Caco-2 (cell line): ENCODE measurements around the gene KLF15. TPM values are rescaled to one million over a fixed set of nuclear protein-coding genes. Genes with fewer than 3 reads are reported as not detected.

ENCODE experiments used
- Bru-seq: library from RNA; stranded (reverse); fragments of 400-500 nt; gene quantifications from one replicate; lab custom pipeline; 2021; lab: Mats Ljungman, UMichigan
- BruChase-seq, 2 experiments: library from RNA; stranded (reverse); fragments of 400-500 nt; gene quantifications; one replicate each; lab custom pipeline; 2021; lab: Mats Ljungman, UMichigan
- BruUV-seq: library from RNA; stranded (reverse); fragments of 400-500 nt; replicated peaks from 2 replicates; lab custom pipeline; 2021; lab: Mats Ljungman, UMichigan
- CTCF ChIA-PET: fragments of 300-600 bp; sonication (Branson Sonifier 250); formaldehyde crosslinking; loops from one replicate; lab custom pipeline; 2022; ENCODE audit warnings: antibody characterized with exemption; lab: Charles Lee
- POLR2A ChIA-PET: fragments of 300-600 bp; sonication (Branson Sonifier 250); formaldehyde crosslinking; loops from one replicate; lab custom pipeline; 2022; ENCODE audit warnings: antibody characterized with exemption; lab: Charles Lee
- DNase-seq, 2 experiments: peaks; one replicate each; pipeline versions ENCODE4 v3.0.0 to v3.0.0-alpha.2; 2020 to 2022
- H3K27me3 ChIP-seq: replicated peaks from 2 replicates; pipeline ENCODE4 v1.6.0; 2011; ENCODE audit warnings: low read length; ENCODE audit not compliant: control insufficient read depth, insufficient read depth
- H3K36me3 ChIP-seq: 2 replicates; pipeline ENCODE4 v1.5.1; 2011; ENCODE audit warnings: low read length; ENCODE audit not compliant: control insufficient read depth, insufficient read depth
- H3K4me1 ChIP-seq: fragments of 250-450 bp; sonication (Bioruptor Pico); 2 replicates; pipeline ENCODE4 v1.5.1; 2020; ENCODE audit warnings: mild to moderate bottlenecking
- H3K4me3 ChIP-seq: 2 replicates; pipeline ENCODE4 v1.5.1; 2011; ENCODE audit warnings: low read depth, mild to moderate bottlenecking, control low read depth, low read length
- H3K9me3 ChIP-seq: fragments of 250-450 bp; sonication (Bioruptor Pico); 2 replicates; pipeline ENCODE4 v1.5.1; 2020; ENCODE audit warnings: mild to moderate bottlenecking, moderate library complexity
- H3K27ac Mint-ChIP-seq: one replicate; pipeline ENCODE4 v1.8.0; 2022; ENCODE audit warnings: mixed read lengths; ENCODE audit not compliant: unreplicated experiment
- H3K27me3 Mint-ChIP-seq: one replicate; pipeline ENCODE4 v1.8.0; 2022; ENCODE audit warnings: mixed read lengths; ENCODE audit not compliant: insufficient read depth, unreplicated experiment
- H3K36me3 Mint-ChIP-seq: one replicate; pipeline ENCODE4 v1.8.0; 2022; ENCODE audit warnings: mild to moderate bottlenecking, mixed read lengths; ENCODE audit not compliant: insufficient read depth, unreplicated experiment
- H3K4me1 Mint-ChIP-seq: one replicate; pipeline ENCODE4 v1.8.0; 2022; ENCODE audit warnings: low read depth, mixed read lengths; ENCODE audit not compliant: unreplicated experiment
- H3K4me3 Mint-ChIP-seq: one replicate; pipeline ENCODE4 v1.8.0; 2022; ENCODE audit warnings: mild to moderate bottlenecking, moderate library complexity, mixed read lengths; ENCODE audit not compliant: unreplicated experiment
- H3K9me3 Mint-ChIP-seq: one replicate; pipeline ENCODE4 v1.8.0; 2022; ENCODE audit warnings: mixed read lengths; ENCODE audit not compliant: unreplicated experiment
- CTCF ChIP-seq, 2 experiments: fragments of 200-600 bp in 1 of 2; IDR thresholded peaks; 1 replicate in 1 of 2; 2 replicates in 1 of 2; pipeline versions ENCODE4 v1.5.1 to v1.8.0; 2011 to 2022; ENCODE audit warnings: antibody characterized with exemption in 1 of 2, control low read depth in 1 of 2, inconsistent platforms in 1 of 2, low read depth in 1 of 2, low read length in 1 of 2, mild to moderate bottlenecking in 1 of 2, moderate library complexity in 1 of 2; ENCODE audit not compliant: insufficient read depth in 1 of 2, severe bottlenecking in 1 of 2, unreplicated experiment in 1 of 2
- intact Hi-C: fragments of 100-400 bp; cut with micrococcal nuclease; formaldehyde crosslinking; loops from one replicate; pipeline ENCODE4 v1.10.0; 2022; ENCODE audit not compliant: unreplicated experiment
- long read RNA-seq: library from polyadenylated mRNA; stranded (forward); transcript quantifications from one replicate; pipeline ENCODE4 v2.0.0, GENCODE V29; 2022
- total RNA-seq: library from RNA; stranded (reverse); gene quantifications from 2 replicates; pipeline ENCODE4 v1.2.3, GENCODE V29; 2022

KLF15 gene
- total RNA-seq = 2.7 and 3.9 TPM in 2 replicates
- Bru-seq, nascent RNA = percentile 46 among the genes with signal in this experiment
- BruChase-seq, experiment 1, labeled RNA remaining after a 2-hour chase = percentile 45 among the genes with signal in this experiment
- BruChase-seq, experiment 2, labeled RNA remaining after a 6-hour chase = percentile 32 among the genes with signal in this experiment
- long read RNA-seq = 0 reads

GRCh38 chr3:126357295-126358037 is at the start of gene KLF15:
Gene KLF15, minus strand, starts transcription at chr3:126357408. Its CDS starts 4,486 bp downstream, at chr3:126352922.
- ChIA-PET POLR2A (no interaction called here), CTCF (interaction anchor here (0.6 to 1.4 kb wide), 4 partner anchors 9 to 108 kb away, joined by 3 to 4 read pairs (median 4); no protein-coding TSS in a partner anchor)
- DNase-seq = peak; percentile 77 to 86
- no TSS peak for BruUV-seq
- no peaks in the 10 kb centered on the region for H3K36me3 ChIP-seq
- H3K36me3 Mint-ChIP-seq = peaks cover 9% of the 10 kb centered on the region
- peak within 1 kb of the TSS; percentile 40 for H3K27ac Mint-ChIP-seq
- H3K9me3 ChIP-seq = no peaks in the 10 kb centered on the region
- peaks cover 4% of the 10 kb centered on the region; the same call in 1 of the 2 replicates for H3K4me1 ChIP-seq
- intact Hi-C loops = loop anchor here (1.0 kb wide), 1 partner anchor 32 kb away; no protein-coding TSS in a partner anchor
- no peaks in the 10 kb centered on the region for H3K9me3 Mint-ChIP-seq
- no peak for TF ChIP-seq CTCF (IDR thresholded peaks at IDR 0.05; ENCODE audit: insufficient read depth in 1 of 2, low read depth in 1 of 2, low read length in 1 of 2, severe bottlenecking in 1 of 2, unreplicated experiment in 1 of 2)
- H3K27me3 ChIP-seq = no peaks in the 10 kb centered on the region; the same call in 1 of the 2 replicates
- H3K4me3 ChIP-seq = peak within 1 kb of the TSS; percentile 66
- peaks cover 18% of the 10 kb centered on the region for H3K27me3 Mint-ChIP-seq
- H3K4me1 Mint-ChIP-seq = peaks cover 7% of the 10 kb centered on the region
- peak within 1 kb of the TSS; percentile 80 for H3K4me3 Mint-ChIP-seq

GRCh38 chr3:126406389-126407296 is 49.4 kb upstream of the KLF15 start:
- no peaks in the 10 kb centered on the region for H3K36me3 ChIP-seq
- no TSS peak for BruUV-seq
- H3K27me3 Mint-ChIP-seq = peaks cover 19% of the 10 kb centered on the region
- POLR2A ChIA-PET = no interaction called here
- H3K4me1 Mint-ChIP-seq = no peaks in the 10 kb centered on the region
- no peak for TF ChIP-seq CTCF (IDR thresholded peaks at IDR 0.05; ENCODE audit: insufficient read depth in 1 of 2, low read depth in 1 of 2, low read length in 1 of 2, severe bottlenecking in 1 of 2, unreplicated experiment in 1 of 2)
- H3K36me3 Mint-ChIP-seq = no peaks in the 10 kb centered on the region
- H3K27me3 ChIP-seq = no peaks in the 10 kb centered on the region; the same call in 1 of the 2 replicates
- H3K9me3 ChIP-seq = no peaks in the 10 kb centered on the region
- no peak overlapping the region for H3K27ac Mint-ChIP-seq
- intact Hi-C loops = no loop called here
- no peak for DNase-seq
- no peak overlapping the region for H3K4me3 Mint-ChIP-seq
- no peak overlapping the region for H3K4me3 ChIP-seq
- CTCF ChIA-PET = interaction anchor here (0.6 kb wide), 1 partner anchor 25 kb away, joined by 5 read pairs; no protein-coding TSS in a partner anchor
- no peaks in the 10 kb centered on the region for H3K9me3 Mint-ChIP-seq
- no peaks in the 10 kb centered on the region for H3K4me1 ChIP-seq
